ENCODE results near the gene DESI1. TPM values are rescaled to one million over a fixed set of nuclear protein-coding genes. Genes with fewer than 3 reads are reported as not detected.

DESI1 gene
- total RNA-seq, 1 experiment from 2014 or later = 20.9 TPM

- Histone ChIP-seq H2AFZ (ENCODE audit: low read length) (no peak overlapping the region), H3K27me3 (ENCODE audit: low read length) (no peaks in the 10 kb centered on the region), H3K9me2 (replicated peaks; ENCODE audit: low read length) (no peaks in the 10 kb centered on the region), H3K9me3 (ENCODE audit: low read length) (no peaks in the 10 kb centered on the region), H3K4me3 (ENCODE audit: low read length) (no peak overlapping the region), H3K27ac (ENCODE audit: low read length) (no peak overlapping the region), H3K79me2 (ENCODE audit: low read length) (peaks cover 5% of the 10 kb centered on the region), H3K4me2 (ENCODE audit: low read length) (no peak overlapping the region), H3K36me3 (ENCODE audit: low read depth, low read length) (no peaks in the 10 kb centered on the region), H3K4me1 (ENCODE audit: insufficient read depth, low read length) (0 out of 2 replicates have a peak, but pooled peaks cover 6% of the 10 kb centered on the region), H3K9ac (ENCODE audit: low read length) (no peak overlapping the region), H4K20me1 (ENCODE audit: low read length) (no peaks in the 10 kb centered on the region), H3F3A (ENCODE audit: low read length, unreplicated experiment) (no peaks in the 10 kb centered on the region)
- ChIA-PET CTCF (no interaction called here), POLR2A (ENCODE audit: unreplicated experiment) (no interaction called here)
- ATAC-seq (no peak), DNase-seq (no peak)
- BruUV-seq (replicated peaks) = no TSS peak
- intact Hi-C loops (cut with micrococcal nuclease) = no loop called here
- no peak for TF ChIP-seq EZH2phosphoT487 (IDR thresholded peaks at IDR 0.05; ENCODE audit: borderline replicate concordance, low read length)
- TF ChIP-seq EZH2 (IDR thresholded peaks at IDR 0.05; ENCODE audit: low read length, unreplicated experiment) = no peak
- TF ChIP-seq, protein P1, sequence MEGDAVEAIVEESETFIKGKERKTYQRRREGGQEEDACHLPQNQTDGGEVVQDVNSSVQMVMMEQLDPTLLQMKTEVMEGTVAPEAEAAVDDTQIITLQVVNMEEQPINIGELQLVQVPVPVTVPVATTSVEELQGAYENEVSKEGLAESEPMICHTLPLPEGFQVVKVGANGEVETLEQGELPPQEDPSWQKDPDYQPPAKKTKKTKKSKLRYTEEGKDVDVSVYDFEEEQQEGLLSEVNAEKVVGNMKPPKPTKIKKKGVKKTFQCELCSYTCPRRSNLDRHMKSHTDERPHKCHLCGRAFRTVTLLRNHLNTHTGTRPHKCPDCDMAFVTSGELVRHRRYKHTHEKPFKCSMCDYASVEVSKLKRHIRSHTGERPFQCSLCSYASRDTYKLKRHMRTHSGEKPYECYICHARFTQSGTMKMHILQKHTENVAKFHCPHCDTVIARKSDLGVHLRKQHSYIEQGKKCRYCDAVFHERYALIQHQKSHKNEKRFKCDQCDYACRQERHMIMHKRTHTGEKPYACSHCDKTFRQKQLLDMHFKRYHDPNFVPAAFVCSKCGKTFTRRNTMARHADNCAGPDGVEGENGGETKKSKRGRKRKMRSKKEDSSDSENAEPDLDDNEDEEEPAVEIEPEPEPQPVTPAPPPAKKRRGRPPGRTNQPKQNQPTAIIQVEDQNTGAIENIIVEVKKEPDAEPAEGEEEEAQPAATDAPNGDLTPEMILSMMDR (conservative IDR thresholded peaks at IDR 0.05; ENCODE audit: low read depth, low read length) = no peak
Observed at GRCh38 chr22:41548830-41549211, 72.0 kb downstream of the DESI1 start.

Other genes starting within 250 kb of the DESI1 start
- 4.0 TPM in 2 replicates for gene TEF, start 239.1 kb downstream of the DESI1 start, total RNA-seq (2014; rRNA removed)
- 12.8 and 13.5 TPM in 2 replicates for gene TOB2, start 174.2 kb downstream of the DESI1 start, total RNA-seq (2014; rRNA removed)
- gene PHF5A, start 152.4 kb downstream of the DESI1 start, total RNA-seq (2014; rRNA removed) = 76.5 and 80.4 TPM in 2 replicates
- gene ACO2, start 151.9 kb downstream of the DESI1 start, total RNA-seq (2014; rRNA removed) = 118 and 130 TPM in 2 replicates
- gene POLR3H, start 76.6 kb downstream of the DESI1 start, total RNA-seq (2014; rRNA removed) = 21.2 and 30.4 TPM in 2 replicates
- not detected in 2 replicates for gene CSDC2, start 60.0 kb downstream of the DESI1 start, total RNA-seq (2014; rRNA removed)
- gene PMM1, start 31.2 kb downstream of the DESI1 start, total RNA-seq (2014; rRNA removed) = 18.0 and 18.6 TPM in 2 replicates
- 404 and 432 TPM in 2 replicates for gene XRCC6, start 252 bp upstream of the DESI1 start, total RNA-seq (2014; rRNA removed)
- 159 and 173 TPM in 2 replicates for gene SNU13, start 67.8 kb upstream of the DESI1 start, total RNA-seq (2014; rRNA removed)
- gene MEI1, start 78.5 kb upstream of the DESI1 start, total RNA-seq (2014; rRNA removed) = 1.4 TPM in 1 of 2 replicates, not detected in the other
- 7.9 and 17.6 TPM in 2 replicates for gene CCDC134, start 179.6 kb upstream of the DESI1 start, total RNA-seq (2014; rRNA removed)
- 38.7 and 40.0 TPM in 2 replicates for gene SREBF2, start 212.1 kb upstream of the DESI1 start, total RNA-seq (2014; rRNA removed)